Activated T-cell treated with anti-CD3 and anti-CD28 coated beads for 48 hours (primary cell): ENCODE data around the gene ATG101.

Experiments used
- DNase-seq: peaks from one replicate; pipeline ENCODE4 v3.0.0-alpha.2; 2020; ENCODE audit warnings: low read depth

The ATG101 gene

DNA sequence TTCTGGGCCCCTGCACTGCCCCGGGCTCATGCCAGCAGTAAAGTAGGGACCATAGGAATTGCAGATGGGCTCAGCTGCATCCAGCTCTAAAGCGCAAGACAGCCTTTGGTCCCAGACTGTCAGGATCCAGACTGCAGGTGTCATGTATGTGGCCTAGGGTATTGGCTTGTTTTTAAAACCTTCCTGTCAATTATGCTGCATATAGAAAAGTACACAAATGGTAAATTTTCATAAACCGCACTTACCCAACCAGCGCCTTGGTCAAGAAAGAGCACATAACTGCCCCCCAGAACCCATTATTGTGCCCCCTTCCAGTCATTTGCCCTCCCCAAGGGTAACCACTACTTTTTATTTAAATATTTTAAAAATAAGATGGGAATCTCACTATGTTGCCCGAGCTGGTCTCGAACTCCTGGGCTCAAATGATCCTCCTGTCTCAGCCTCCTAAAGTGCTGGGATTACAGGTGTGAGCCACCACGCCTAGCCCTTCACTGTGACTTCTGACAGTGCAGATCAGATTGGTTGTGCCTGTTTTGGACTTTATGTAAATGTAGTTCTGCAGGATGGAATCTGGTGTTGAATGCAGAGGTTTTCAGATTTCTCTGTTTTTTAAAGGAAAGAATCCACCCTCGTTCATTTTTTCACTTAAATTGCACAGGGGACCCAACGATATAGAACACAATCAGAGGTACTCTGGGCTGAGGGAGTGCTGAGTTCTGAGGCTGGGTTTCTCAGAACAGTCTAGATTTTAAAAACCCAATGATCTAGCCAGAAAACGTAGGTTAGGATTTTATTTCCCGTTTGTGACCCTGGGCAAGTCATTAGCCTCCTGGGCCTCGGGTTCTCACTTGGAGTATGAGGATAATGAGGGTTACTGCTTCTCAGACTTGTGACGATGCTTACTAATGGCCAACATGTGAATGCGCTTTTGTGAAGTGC is 11.9 kb upstream of the ATG101 start:
- DNase-seq, result no peak

- no peak for DNase-seq
Measured at GRCh38 chr12:52058631-52059361, 11.0 kb upstream of the ATG101 start.

DNA sequence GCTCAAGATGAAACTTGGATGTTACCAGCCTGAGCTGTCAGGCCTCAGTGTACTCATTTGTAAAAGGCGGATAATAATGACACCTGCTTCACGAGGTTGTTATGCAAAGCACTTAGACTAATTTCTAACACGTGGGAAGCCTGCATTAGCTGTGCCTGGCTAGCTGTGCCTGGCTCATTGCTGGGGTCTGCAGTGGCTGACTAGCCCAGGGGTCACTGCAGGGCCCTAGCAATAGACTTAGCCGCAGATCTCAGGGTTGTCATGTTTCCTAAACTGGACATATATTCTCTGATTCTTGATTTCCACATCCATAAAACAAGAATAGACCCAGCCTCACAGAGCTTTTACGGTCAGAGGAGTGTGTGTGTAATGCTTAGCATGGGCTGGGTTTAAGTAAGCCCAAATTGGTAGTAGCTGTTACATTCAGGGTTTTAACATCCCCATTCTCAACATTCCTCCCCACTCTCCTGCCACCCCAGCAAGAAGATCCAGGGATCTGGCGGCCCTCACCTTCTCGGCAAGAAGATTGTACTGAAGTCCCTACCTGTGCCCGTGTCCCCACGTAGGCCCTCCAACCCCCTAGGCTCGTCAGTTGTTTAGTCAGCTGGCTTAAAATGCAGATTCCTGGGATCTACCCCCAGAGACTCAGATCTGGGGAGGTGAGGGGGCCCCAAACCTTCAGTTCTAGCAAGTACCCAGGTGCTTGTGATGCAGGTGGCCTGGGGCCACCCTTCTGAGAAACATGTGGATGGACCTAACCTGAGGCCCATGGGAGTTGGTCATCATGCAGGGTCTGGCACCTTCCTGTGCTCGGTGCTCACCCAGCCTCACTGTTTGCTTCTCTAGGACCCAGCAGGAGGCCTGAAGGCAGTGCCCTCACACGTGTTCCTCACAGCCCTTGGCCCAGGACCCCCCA is 9.9 kb upstream of the ATG101 start:
- no peak for DNase-seq

- DNase-seq, result no peak
Measured at GRCh38 chr12:52060498-52061177, 9.1 kb upstream of the ATG101 start.

DNA sequence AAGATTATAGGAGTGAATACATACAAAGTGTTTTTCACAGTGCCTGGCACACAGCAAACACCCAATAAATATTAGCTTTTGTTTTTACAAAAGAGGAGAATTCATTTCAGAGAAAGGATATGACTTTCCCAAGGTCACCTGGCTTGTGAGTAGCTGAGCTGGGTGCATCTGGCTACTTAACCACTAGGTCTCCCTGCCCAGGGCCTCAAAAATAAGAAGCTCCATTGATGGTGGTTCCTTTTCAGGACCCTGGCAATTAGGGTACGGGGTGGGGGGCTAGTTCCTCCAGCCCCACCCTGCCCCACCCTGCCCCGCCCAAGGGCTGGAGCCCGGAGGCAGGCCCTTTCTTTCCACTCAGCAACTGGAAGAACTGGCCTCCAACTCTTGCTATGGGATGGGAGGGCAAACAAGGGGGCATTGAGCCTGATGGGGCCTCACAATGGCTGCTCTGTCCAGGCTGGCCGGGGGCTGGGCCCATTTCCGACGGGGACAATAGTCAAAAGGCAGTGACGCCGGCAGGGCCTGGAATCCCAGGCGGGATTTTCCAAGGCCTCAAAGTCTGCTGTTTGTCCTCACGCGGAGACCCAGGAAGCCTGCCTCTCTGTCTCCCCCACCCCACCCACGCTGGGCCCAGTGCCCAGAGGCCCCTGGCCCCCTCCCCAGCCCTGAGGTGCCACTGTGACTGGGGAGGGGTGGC is 8.2 kb upstream of the ATG101 start:
- no peak for DNase-seq

- DNase-seq, result no peak
Measured at GRCh38 chr12:52062167-52063081, 7.4 kb upstream of the ATG101 start.

- no peak for DNase-seq
Measured at GRCh38 chr12:52063082-52063924, 6.5 kb upstream of the ATG101 start.

DNA sequence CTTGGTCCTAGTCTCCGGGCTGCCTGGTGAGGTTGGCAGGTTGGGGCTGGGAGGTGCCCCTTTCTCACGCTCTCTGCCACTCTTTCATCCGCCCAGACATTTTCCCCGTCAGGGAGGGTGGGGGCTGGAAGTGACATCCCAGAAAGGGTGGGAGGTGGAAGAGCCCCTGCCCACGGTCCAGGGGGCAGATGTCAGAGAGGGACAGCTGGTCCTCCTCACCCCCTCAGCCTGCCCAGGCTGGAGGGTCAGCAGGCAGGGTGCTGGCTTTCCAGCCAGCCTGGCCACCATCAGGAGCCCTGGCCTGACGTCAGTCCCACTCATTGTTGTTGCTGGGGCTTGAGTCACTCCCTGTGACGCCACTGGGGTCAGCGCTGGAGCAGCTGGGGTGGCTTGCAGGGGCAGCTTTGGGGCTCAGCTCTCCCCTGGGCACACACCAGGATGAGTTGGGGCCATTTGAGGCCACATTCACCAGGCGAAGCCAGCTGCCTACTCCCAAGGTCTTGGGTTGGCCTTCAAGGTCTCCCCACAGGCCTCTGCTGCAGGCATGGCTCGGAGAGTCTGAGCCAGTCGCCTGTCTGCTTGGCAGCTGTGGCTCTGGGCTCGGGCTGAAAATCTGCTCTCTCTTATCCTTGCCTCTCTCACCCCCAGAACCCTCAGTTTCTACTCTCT is 5.7 kb upstream of the ATG101 start:
- no peak for DNase-seq

DNA sequence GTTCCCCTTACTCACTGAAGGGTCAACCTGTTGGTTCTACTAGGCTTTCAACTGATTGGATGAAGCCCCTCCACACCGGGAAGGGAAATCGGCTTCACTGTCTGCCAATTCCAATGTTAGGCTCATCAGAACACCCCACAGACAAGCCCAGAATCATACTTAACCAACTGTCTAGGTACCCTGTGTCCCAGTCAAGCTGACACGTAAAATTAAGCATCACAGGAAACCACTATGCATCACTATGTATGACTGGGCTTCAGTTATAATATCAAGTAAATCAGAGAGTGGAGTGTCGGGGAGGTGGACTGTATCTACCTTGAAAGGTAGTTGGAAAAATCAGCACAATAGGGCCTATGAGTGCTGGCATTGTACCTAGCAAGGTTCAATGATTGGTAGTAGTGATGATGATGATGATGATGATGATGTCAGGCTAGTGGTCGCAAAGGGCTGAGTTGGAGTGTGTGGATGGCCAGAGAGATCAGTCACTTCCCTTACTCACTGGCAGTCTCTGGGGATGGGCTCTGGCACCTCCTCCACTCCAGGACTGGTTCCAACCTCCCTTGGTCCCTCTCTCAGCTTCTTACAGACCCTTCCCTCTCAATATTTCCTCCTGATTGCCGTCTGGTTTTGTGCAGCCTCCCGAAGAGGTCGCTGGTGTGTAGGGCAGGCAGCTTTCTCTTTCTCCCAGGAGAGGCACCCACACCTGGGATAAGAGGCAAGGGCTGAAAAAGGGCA is 3.3 kb upstream of the ATG101 start:
- no peak for DNase-seq

DNA sequence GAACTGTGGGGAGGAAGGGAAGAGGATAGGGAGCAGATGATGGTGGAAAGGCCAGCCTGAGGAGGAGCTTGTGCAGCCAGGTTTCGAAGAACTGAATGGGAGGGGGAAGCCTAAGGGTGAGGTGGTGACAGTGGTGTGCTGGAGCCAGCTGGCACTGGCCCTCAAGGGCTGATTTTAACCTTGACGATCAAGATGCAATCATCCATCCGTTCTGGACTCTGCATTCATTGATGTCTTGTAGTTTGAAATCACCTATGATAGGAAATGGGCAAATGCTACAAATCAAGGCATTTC is 2.8 kb upstream of the ATG101 start:
- no peak for DNase-seq

DNA sequence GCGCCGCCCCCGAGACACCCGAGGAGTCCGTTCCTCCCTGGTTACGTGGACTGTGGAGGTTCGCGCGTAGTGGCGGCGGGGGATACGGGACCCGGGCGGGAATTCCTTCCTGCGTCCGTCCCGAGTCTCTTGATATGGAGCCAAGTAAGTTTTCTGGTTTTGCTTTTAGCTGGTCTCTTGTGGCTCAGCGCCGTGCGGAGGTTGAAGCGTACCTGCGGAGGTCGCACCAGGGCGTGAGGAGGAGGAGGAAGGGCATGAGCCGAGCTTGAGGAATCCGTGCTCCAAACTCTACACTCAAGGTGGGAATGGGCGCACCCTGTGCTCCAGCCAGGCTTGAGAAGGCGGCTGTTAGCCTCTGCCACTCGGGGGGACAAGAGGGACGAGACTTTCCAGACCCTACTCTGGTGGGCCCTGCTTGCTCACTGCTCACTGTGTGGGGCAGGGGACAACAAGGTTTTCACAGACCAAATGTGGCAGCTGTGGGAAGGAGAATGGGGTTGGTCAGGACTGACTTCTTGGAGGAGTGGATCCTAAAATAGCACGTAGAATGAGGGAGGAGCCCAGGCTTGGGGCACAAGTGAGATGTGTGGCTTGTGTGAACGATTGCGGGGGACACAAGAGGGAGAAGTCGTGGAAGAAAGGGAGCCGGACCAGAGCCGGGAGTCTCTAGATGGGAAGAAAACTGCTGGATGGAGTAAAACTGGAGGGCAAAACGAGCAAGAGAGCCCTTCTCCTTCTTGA is 577 bp downstream of the ATG101 start:
- DNase-seq, result no peak

DNA sequence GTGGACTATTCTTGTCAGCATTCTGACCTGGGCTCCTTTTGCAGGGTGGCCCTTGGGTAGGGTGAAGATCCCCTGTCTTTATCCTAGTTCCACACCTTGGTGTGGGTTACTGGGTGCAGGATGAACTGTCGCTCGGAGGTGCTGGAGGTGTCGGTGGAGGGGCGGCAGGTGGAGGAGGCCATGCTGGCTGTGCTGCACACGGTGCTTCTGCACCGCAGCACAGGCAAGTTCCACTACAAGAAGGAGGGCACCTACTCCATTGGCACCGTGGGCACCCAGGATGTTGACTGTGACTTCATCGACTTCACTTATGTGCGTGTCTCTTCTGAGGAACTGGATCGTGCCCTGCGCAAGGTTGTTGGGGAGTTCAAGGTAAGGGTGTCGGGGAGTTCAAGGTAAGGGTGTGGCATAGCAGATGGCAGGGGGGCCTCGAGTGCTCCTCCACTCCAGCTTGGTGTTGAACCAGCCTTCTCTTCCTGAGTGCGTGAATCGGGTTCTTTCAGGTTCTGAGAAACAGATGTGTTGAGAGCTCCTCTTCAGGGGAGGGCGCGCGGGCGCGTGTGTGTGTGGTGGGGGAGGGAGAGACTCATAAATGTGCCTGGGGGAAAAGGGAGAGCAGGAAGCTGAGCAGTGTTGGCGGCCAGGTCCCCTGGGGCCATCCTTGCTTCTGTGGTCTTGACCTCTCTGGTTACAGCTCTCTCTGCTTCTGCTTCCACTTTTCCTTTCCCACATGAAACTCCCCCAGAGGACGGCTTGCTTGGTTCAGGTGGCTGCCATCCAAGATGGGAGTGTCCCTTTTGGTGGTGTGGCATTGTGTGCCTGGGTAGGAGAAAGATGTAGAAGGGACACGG is 4.0 kb downstream of the ATG101 start:
- no peak for DNase-seq

GRCh38 chr12:52074971-52075724 is 5.4 kb downstream of the ATG101 start:
- no peak for DNase-seq

DNA sequence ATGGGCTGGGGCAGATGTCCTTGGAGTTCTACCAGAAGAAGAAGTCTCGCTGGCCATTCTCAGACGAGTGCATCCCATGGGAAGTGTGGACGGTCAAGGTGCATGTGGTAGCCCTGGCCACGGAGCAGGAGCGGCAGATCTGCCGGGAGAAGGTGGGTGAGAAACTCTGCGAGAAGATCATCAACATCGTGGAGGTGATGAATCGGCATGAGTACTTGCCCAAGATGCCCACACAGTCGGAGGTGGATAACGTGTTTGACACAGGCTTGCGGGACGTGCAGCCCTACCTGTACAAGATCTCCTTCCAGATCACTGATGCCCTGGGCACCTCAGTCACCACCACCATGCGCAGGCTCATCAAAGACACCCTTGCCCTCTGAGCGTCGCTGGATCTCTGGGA is 7.0 kb downstream of the ATG101 start:
- DNase-seq, result no peak

DNA sequence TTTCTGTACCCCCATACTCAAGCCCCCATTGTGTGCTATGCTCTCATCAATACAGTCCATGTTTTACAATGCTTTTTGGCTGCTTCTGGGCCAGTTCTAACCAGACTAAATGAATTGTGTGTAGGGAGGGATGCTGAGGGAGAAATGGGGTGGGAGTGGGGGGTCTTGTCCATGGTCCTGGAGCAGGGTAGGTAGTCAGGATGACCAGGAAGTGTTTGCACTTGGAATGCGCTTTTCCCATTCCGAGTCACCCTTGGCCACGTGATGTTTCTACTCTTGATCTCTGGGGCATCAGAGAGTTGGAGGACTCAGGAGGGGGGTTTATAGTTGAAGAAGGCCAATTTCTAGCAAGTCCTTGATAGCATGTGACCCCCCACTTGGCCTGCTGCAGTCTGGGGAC is 8.5 kb downstream of the ATG101 start:
- no peak for DNase-seq
